ENCODE measurements around the gene CCL7.
A peak's percentile ranks its signal among the peaks of the same experiment; 100 is the strongest.
"Not testable (repeated sequence)": the region's sequence is repeated elsewhere in the genome, so short reads cannot be mapped to it uniquely, and the experiment has no call there.

The CCL7 gene

GRCh38 chr17:34269969-34270368, at the start of gene CCL7:
Gene CCL7 (plus strand): TSS chr17:34270221. CDS start chr17:34270291, 70 bp downstream.
- DNase-seq (ENCODE audit: low read depth, low spot score), result no peak

GRCh38 chr17:34220752-34221395, 49.1 kb upstream of the CCL7 start:
- no peak for DNase-seq (ENCODE audit: low read depth, low spot score)

GRCh38 chr17:34221411-34221810, 48.6 kb upstream of the CCL7 start:
- no peak for DNase-seq (ENCODE audit: low read depth, low spot score)

GRCh38 chr17:34222722-34223497, 47.1 kb upstream of the CCL7 start:
- no peak for DNase-seq (ENCODE audit: low read depth, low spot score)

- no peak for DNase-seq (ENCODE audit: low read depth, low spot score)
Observed at GRCh38 chr17:34225046-34225445, 45.0 kb upstream of the CCL7 start.

- no peak for DNase-seq (ENCODE audit: low read depth, low spot score)
Observed at GRCh38 chr17:34226011-34226743, 43.8 kb upstream of the CCL7 start.

- no peak for DNase-seq (ENCODE audit: low read depth, low spot score)
Observed at GRCh38 chr17:34226744-34227034, 43.3 kb upstream of the CCL7 start.

- DNase-seq (ENCODE audit: low read depth, low spot score), result not testable (repeated sequence)
Observed at GRCh38 chr17:34227293-34227692, 42.7 kb upstream of the CCL7 start.

- no peak for DNase-seq (ENCODE audit: low read depth, low spot score)
Observed at GRCh38 chr17:34227707-34228106, 42.3 kb upstream of the CCL7 start.

- no peak for DNase-seq (ENCODE audit: low read depth, low spot score)
Observed at GRCh38 chr17:34228781-34229180, 41.2 kb upstream of the CCL7 start.

GRCh38 chr17:34230342-34230741, 39.7 kb upstream of the CCL7 start:
- no peak for DNase-seq (ENCODE audit: low read depth, low spot score)

- DNase-seq (ENCODE audit: low read depth, low spot score), result no peak
Observed at GRCh38 chr17:34234616-34235015, 35.4 kb upstream of the CCL7 start.

GRCh38 chr17:34235389-34236028, 34.5 kb upstream of the CCL7 start:
- peak; percentile 68 for DNase-seq (ENCODE audit: low read depth, low spot score)

GRCh38 chr17:34236281-34236892, 33.6 kb upstream of the CCL7 start:
- DNase-seq (ENCODE audit: low read depth, low spot score), result no peak

GRCh38 chr17:34237458-34237857, 32.6 kb upstream of the CCL7 start:
- no peak for DNase-seq (ENCODE audit: low read depth, low spot score)

GRCh38 chr17:34241062-34241461, 29.0 kb upstream of the CCL7 start:
- no peak for DNase-seq (ENCODE audit: low read depth, low spot score)

- DNase-seq (ENCODE audit: low read depth, low spot score), result no peak
Observed at GRCh38 chr17:34242587-34243363, 27.2 kb upstream of the CCL7 start.

- DNase-seq (ENCODE audit: low read depth, low spot score), result no peak
Observed at GRCh38 chr17:34243364-34244320, 26.4 kb upstream of the CCL7 start.

GRCh38 chr17:34245351-34245905, 24.6 kb upstream of the CCL7 start:
- peak; percentile 36 for DNase-seq (ENCODE audit: low read depth, low spot score)

GRCh38 chr17:34246446-34246845, 23.6 kb upstream of the CCL7 start:
- DNase-seq (ENCODE audit: low read depth, low spot score), result no peak

Measured in astrocyte of the hippocampus (primary cell).